GM12874 (cell line): ENCODE results near the gene TMEM212.

ENCODE experiments used
- CTCF ChIP-seq: IDR thresholded peaks from 2 replicates; pipeline ENCODE4 v1.5.1; 2011; ENCODE audit warnings: low read depth, mild to moderate bottlenecking, control low read depth, low read length, moderate library complexity; ENCODE audit not compliant: insufficient read depth

The TMEM212 gene

GRCh38 chr3:171845481-171846284 is 2.5 kb downstream of the TMEM212 start:
- TF ChIP-seq CTCF = no peak

- TF ChIP-seq CTCF = no peak
Measured at GRCh38 chr3:171846597-171846996, 3.4 kb downstream of the TMEM212 start.

- no peak for TF ChIP-seq CTCF
Measured at GRCh38 chr3:171847133-171847532, 4.0 kb downstream of the TMEM212 start.

GRCh38 chr3:171847595-171848259 is 4.6 kb downstream of the TMEM212 start:
- no peak for TF ChIP-seq CTCF

GRCh38 chr3:171849617-171850319 is 6.6 kb downstream of the TMEM212 start:
- no peak for TF ChIP-seq CTCF

GRCh38 chr3:171850320-171850959 is 7.3 kb downstream of the TMEM212 start:
- no peak for TF ChIP-seq CTCF

- TF ChIP-seq CTCF = no peak
Measured at GRCh38 chr3:171850960-171851659, 8.0 kb downstream of the TMEM212 start.
